H9 (cell line): ENCODE data around the gene SLC16A10. TPM values are rescaled to one million over a fixed set of nuclear protein-coding genes. Genes with fewer than 3 reads are reported as not detected.

ENCODE experiments used
- DNase-seq: peaks from one replicate; pipeline ENCODE4 v3.0.0-alpha.2; 2017
- H2AFZ ChIP-seq: one replicate; pipeline ENCODE4 v1.6.1; 2013; ENCODE audit warnings: mild to moderate bottlenecking, low read length, control low read depth, moderate library complexity
- H2AK5ac ChIP-seq: 2 replicates; pipeline ENCODE4 v1.6.1; 2013; ENCODE audit warnings: low read length, control low read depth, mixed read lengths; ENCODE audit not compliant: insufficient read length
- H2BK120ac ChIP-seq: one replicate; pipeline ENCODE4 v1.6.1; 2013; ENCODE audit warnings: low read depth, mild to moderate bottlenecking, low read length, control low read depth, inconsistent platforms; ENCODE audit not compliant: poor library complexity, severe bottlenecking
- H2BK12ac ChIP-seq: 2 replicates; pipeline ENCODE4 v1.6.1; 2013; ENCODE audit warnings: low read length, control low read depth, mixed read lengths, low read depth; ENCODE audit not compliant: insufficient read length
- H2BK15ac ChIP-seq: 2 replicates; pipeline ENCODE4 v1.6.1; 2013; ENCODE audit warnings: low read depth, low read length, control low read depth
- H2BK20ac ChIP-seq: one replicate; pipeline ENCODE4 v1.6.1; 2013; ENCODE audit warnings: low read depth, mild to moderate bottlenecking, low read length, control low read depth, inconsistent platforms; ENCODE audit not compliant: poor library complexity, severe bottlenecking
- H2BK5ac ChIP-seq: 2 replicates; pipeline ENCODE4 v1.6.1; 2013; ENCODE audit warnings: low read length, control low read depth, mixed read lengths; ENCODE audit not compliant: insufficient read length
- H3K14ac ChIP-seq: 2 replicates; pipeline ENCODE4 v1.6.1; 2013; ENCODE audit warnings: low read length, control low read depth; ENCODE audit not compliant: insufficient read depth
- H3K18ac ChIP-seq: 2 replicates; pipeline ENCODE4 v1.6.1; 2013; ENCODE audit warnings: low read depth, mild to moderate bottlenecking, mixed read lengths, low read length, control low read depth; ENCODE audit not compliant: insufficient read length
- H3K23ac ChIP-seq: 2 replicates; pipeline ENCODE4 v1.6.1; 2013; ENCODE audit warnings: low read length, control low read depth, mixed read lengths, low read depth; ENCODE audit not compliant: insufficient read length
- H3K23me2 ChIP-seq: 2 replicates; pipeline ENCODE4 v1.6.1; 2013; ENCODE audit warnings: low read depth, mild to moderate bottlenecking, mixed read lengths, low read length, control low read depth; ENCODE audit not compliant: insufficient read length, poor library complexity, severe bottlenecking
- H3K27ac ChIP-seq: 2 replicates; pipeline ENCODE4 v1.5.1; 2013; ENCODE audit warnings: low read length, control low read depth, mixed read lengths, low read depth; ENCODE audit not compliant: insufficient read length
- H3K27me3 ChIP-seq: 2 replicates; pipeline ENCODE4 v1.6.1; 2013; ENCODE audit warnings: low read length, control low read depth, inconsistent platforms; ENCODE audit not compliant: insufficient read depth
- H3K4ac ChIP-seq: 2 replicates; pipeline ENCODE4 v1.6.1; 2013; ENCODE audit warnings: low read depth, mild to moderate bottlenecking, control low read depth, inconsistent platforms, low read length, moderate library complexity
- H3K4me1 ChIP-seq: 2 replicates; pipeline ENCODE4 v1.6.1; 2013; ENCODE audit warnings: low read length, control low read depth, inconsistent platforms; ENCODE audit not compliant: insufficient read depth
- H3K4me2 ChIP-seq: 2 replicates; pipeline ENCODE4 v1.6.1; 2013; ENCODE audit warnings: low read length, control low read depth, mixed read lengths; ENCODE audit not compliant: insufficient read length, insufficient read depth
- H3K56ac ChIP-seq: 2 replicates; pipeline ENCODE4 v1.6.1; 2013; ENCODE audit warnings: low read depth, mild to moderate bottlenecking, mixed read lengths, low read length, control low read depth; ENCODE audit not compliant: insufficient read length
- H3K79me1 ChIP-seq: 2 replicates; pipeline ENCODE4 v1.6.1; 2013; ENCODE audit warnings: low read depth, mild to moderate bottlenecking, moderate library complexity, low read length, control low read depth, inconsistent platforms; ENCODE audit not compliant: insufficient read depth, poor library complexity, severe bottlenecking
- H3K79me2 ChIP-seq: 2 replicates; pipeline ENCODE4 v1.6.1; 2013; ENCODE audit warnings: low read length, control low read depth, inconsistent platforms; ENCODE audit not compliant: insufficient read depth
- H3K9ac ChIP-seq: 2 replicates; pipeline ENCODE4 v1.6.1; 2013; ENCODE audit warnings: low read length, control low read depth, mixed read lengths; ENCODE audit not compliant: insufficient read length; ENCODE audit errors: extremely low read depth
- H3K9me3 ChIP-seq: one replicate; pipeline ENCODE4 v1.6.1; 2013; ENCODE audit warnings: low read depth, low read length, inconsistent platforms; ENCODE audit not compliant: control insufficient read depth
- H3T11ph ChIP-seq: one replicate; pipeline ENCODE4 v1.6.1; 2013; ENCODE audit warnings: mild to moderate bottlenecking, low read length, control low read depth, inconsistent platforms
- H4K20me1 ChIP-seq: one replicate; pipeline ENCODE4 v1.6.1; 2013; ENCODE audit not compliant: control insufficient read depth, insufficient read length, insufficient read depth
- H4K5ac ChIP-seq: 2 replicates; pipeline ENCODE4 v1.6.1; 2013; ENCODE audit warnings: low read depth, mild to moderate bottlenecking, mixed read lengths, low read length, control low read depth; ENCODE audit not compliant: insufficient read length
- H4K8ac ChIP-seq: replicated peaks from 2 replicates; pipeline ENCODE4 v1.6.1; 2013; ENCODE audit warnings: low read length, control low read depth, mixed read lengths, low read depth; ENCODE audit not compliant: insufficient read length
- H4K91ac ChIP-seq: 2 replicates; pipeline ENCODE4 v1.6.1; 2013; ENCODE audit warnings: low read depth, mild to moderate bottlenecking, moderate library complexity, mixed read lengths, low read length, control low read depth; ENCODE audit not compliant: insufficient read length
- H3K27ac Mint-ChIP-seq, 3 experiments: 2 replicates in 2 of 3; 3 replicates in 1 of 3; pipeline ENCODE4 v1.8.0; 2020 to 2021; ENCODE audit warnings: mixed read lengths in 3 of 3, mild to moderate bottlenecking in 1 of 3, moderate library complexity in 1 of 3
- H3K27me3 Mint-ChIP-seq: 2 replicates; pipeline ENCODE4 v1.8.0; 2021; ENCODE audit warnings: low read depth, mild to moderate bottlenecking, moderate library complexity, mixed read lengths
- H3K36me3 Mint-ChIP-seq, 3 experiments: 2 replicates in 2 of 3; 3 replicates in 1 of 3; pipeline ENCODE4 v1.8.0; 2020 to 2021; ENCODE audit warnings: low read depth in 3 of 3, mixed read lengths in 3 of 3; ENCODE audit not compliant: insufficient read depth in 1 of 3
- H3K4me1 Mint-ChIP-seq, 2 experiments: 2 replicates each; pipeline ENCODE4 v1.8.0; 2020; ENCODE audit warnings: mixed read lengths in 2 of 2
- H3K4me3 Mint-ChIP-seq, 2 experiments: 2 replicates in 1 of 2; 3 replicates in 1 of 2; pipeline ENCODE4 v1.8.0; 2020 to 2021; ENCODE audit warnings: mild to moderate bottlenecking in 2 of 2, mixed read lengths in 2 of 2, moderate library complexity in 1 of 2
- H3K9me3 Mint-ChIP-seq, 2 experiments: 2 replicates in 1 of 2; 3 replicates in 1 of 2; pipeline ENCODE4 v1.8.0; 2020; ENCODE audit warnings: mild to moderate bottlenecking in 2 of 2, mixed read lengths in 2 of 2, moderate library complexity in 1 of 2
- total RNA-seq: library from RNA; stranded (reverse); gene quantifications from 2 replicates; pipeline ENCODE4 v1.2.1, GENCODE V29; 2021
- TF ChIP-seq, protein P1 (sequence below): fragments of 200-600 bp; sonication (generic); conservative IDR thresholded peaks from 3 replicates; pipeline ENCODE4 v1.8.0; 2021; ENCODE audit warnings: antibody characterized with exemption, mild to moderate bottlenecking

Gene SLC16A10
- total RNA-seq, 1 experiment from 2014 or later = 11.4 TPM

GRCh38 chr6:111159633-111160032, 72.3 kb downstream of the SLC16A10 start:
- Mint-ChIP-seq H3K9me3 (peaks cover 32 to 33% of the 10 kb centered on the region in 2 experiments), H3K27me3 (no peaks in the 10 kb centered on the region), H3K4me1 (0 out of 4 replicates have a peak, but pooled peaks cover 0 to 3% of the 10 kb centered on the region in 2 experiments), H3K4me3 (no peak overlapping the region), H3K36me3 (peaks cover 11 to 24% (median 22%) of the 10 kb centered on the region in 3 experiments), H3K27ac (no peak overlapping the region)
- no peak overlapping the region for H3K56ac ChIP-seq
- no peak overlapping the region for H2BK12ac ChIP-seq
- no peaks in the 10 kb centered on the region for H3K4me1 ChIP-seq
- no peak overlapping the region for H2BK15ac ChIP-seq
- H3K18ac ChIP-seq = no peak overlapping the region
- H3K23ac ChIP-seq = no peak overlapping the region
- H3K4me2 ChIP-seq = no peak overlapping the region
- H2BK20ac ChIP-seq = no peak overlapping the region
- no peak overlapping the region for H2AFZ ChIP-seq
- no peaks in the 10 kb centered on the region for H3K27me3 ChIP-seq
- H3K79me2 ChIP-seq = no peaks in the 10 kb centered on the region
- no peak overlapping the region for H2BK120ac ChIP-seq
- H3T11ph ChIP-seq = no peak overlapping the region
- H3K4ac ChIP-seq = no peak overlapping the region
- H3K79me1 ChIP-seq = no peaks in the 10 kb centered on the region
- H3K27ac ChIP-seq = no peak overlapping the region
- no peak overlapping the region for H2AK5ac ChIP-seq
- no peak overlapping the region for H2BK5ac ChIP-seq
- H4K91ac ChIP-seq = no peak overlapping the region
- H4K5ac ChIP-seq = no peak overlapping the region
- TF ChIP-seq, protein P1, sequence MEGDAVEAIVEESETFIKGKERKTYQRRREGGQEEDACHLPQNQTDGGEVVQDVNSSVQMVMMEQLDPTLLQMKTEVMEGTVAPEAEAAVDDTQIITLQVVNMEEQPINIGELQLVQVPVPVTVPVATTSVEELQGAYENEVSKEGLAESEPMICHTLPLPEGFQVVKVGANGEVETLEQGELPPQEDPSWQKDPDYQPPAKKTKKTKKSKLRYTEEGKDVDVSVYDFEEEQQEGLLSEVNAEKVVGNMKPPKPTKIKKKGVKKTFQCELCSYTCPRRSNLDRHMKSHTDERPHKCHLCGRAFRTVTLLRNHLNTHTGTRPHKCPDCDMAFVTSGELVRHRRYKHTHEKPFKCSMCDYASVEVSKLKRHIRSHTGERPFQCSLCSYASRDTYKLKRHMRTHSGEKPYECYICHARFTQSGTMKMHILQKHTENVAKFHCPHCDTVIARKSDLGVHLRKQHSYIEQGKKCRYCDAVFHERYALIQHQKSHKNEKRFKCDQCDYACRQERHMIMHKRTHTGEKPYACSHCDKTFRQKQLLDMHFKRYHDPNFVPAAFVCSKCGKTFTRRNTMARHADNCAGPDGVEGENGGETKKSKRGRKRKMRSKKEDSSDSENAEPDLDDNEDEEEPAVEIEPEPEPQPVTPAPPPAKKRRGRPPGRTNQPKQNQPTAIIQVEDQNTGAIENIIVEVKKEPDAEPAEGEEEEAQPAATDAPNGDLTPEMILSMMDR = no peak
- no peak overlapping the region for H3K9ac ChIP-seq
- H3K23me2 ChIP-seq = no peaks in the 10 kb centered on the region
- H4K20me1 ChIP-seq = no peaks in the 10 kb centered on the region
- no peak overlapping the region for H3K14ac ChIP-seq
- peaks cover 6% of the 10 kb centered on the region for H3K9me3 ChIP-seq
- H4K8ac ChIP-seq = no peak overlapping the region
- DNase-seq = no peak
